ENCODE measurements around the gene UQCRC1. TPM values are rescaled to one million over a fixed set of nuclear protein-coding genes. Genes with fewer than 3 reads are reported as not detected.

The UQCRC1 gene
- total RNA-seq, 1 experiment from 2014 or later: 323 TPM

DNA sequence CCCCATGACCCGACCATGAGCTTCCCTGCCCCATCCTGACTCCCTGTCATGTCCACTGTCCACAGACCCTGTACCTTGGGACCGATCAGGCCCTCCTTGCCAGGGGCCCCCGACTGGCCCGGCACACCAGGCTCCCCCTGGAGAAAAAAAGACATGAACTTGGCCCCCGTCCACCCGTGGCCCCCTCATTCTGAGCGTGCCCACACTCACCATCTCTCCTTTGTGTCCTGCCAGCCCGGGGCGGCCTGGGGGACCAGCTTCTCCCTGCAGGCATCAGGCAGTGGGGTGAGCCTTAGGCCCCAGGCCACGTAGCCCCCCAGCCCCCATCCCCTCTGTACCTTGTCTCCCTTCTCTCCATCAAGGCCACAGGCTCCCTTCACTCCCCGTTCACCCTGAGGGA, 41.9 kb downstream of the UQCRC1 start:
- CTCF ChIA-PET: interaction anchor here (1.0 to 2.2 kb wide), 2 partner anchors 10 to 19 kb away, joined by 3 to 11 read pairs; partner anchors contain the start of gene PFKFB4
- Mint-ChIP-seq H3K27ac (no peak overlapping the region), H3K27me3 (ENCODE audit: low read depth) (no peaks in the 10 kb centered on the region)

DNA sequence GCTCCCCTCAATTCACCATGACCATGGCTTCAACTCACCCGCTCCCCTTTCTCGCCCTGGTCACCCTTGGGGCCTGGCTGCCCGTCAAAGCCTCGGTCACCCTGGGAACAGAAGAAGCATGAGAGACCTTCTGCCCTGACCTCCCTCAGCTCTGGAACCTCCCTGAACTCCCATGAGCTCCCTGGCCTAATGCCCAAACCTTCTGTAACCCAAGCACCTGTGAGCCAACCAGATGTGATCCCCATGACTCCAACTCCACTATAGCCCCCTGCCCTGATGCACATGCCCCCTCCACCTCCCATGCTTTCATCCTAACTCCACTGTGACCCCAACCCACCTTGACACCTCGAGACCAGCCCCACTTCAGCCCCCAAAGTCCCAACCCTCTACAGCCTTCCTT, 42.4 kb downstream of the UQCRC1 start:
- TF ChIP-seq CREB1 (CRISPR knock-in tag; IDR thresholded peaks at IDR 0.05) (no peak), NFYB (CRISPR knock-in tag; conservative IDR thresholded peaks at IDR 0.05; ENCODE audit: low read depth) (no peak), ZNF219 (CRISPR knock-in tag; IDR thresholded peaks at IDR 0.05; ENCODE audit: borderline replicate concordance) (no peak)
- TF ChIP-seq, protein P1, sequence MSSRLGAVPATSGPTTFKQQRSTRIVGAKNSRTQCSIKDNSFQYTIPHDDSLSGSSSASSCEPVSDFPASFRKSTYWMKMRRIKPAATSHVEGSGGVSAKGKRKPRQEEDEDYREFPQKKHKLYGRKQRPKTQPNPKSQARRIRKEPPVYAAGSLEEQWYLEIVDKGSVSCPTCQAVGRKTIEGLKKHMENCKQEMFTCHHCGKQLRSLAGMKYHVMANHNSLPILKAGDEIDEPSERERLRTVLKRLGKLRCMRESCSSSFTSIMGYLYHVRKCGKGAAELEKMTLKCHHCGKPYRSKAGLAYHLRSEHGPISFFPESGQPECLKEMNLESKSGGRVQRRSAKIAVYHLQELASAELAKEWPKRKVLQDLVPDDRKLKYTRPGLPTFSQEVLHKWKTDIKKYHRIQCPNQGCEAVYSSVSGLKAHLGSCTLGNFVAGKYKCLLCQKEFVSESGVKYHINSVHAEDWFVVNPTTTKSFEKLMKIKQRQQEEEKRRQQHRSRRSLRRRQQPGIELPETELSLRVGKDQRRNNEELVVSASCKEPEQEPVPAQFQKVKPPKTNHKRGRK (CRISPR knock-in tag; IDR thresholded peaks at IDR 0.05; ENCODE audit: borderline replicate concordance): no peak
- H3K27ac Mint-ChIP-seq: peak overlapping the region; percentile 75; the same call in 1 of the 2 replicates
- ChIA-PET CTCF (interaction anchor here (1.0 to 2.2 kb wide), 2 partner anchors 10 to 18 kb away, joined by 3 to 11 read pairs; partner anchors contain the start of gene PFKFB4), POLR2A (interaction anchor here (0.6 kb wide), 1 partner anchor 22 kb away, joined by 4 read pairs; no protein-coding TSS in a partner anchor)
- DNase-seq (ENCODE audit: low spot score) (no peak), ATAC-seq (no peak)
- H3K9me3 Mint-ChIP-seq: no peaks in the 10 kb centered on the region
- H3K27me3 Mint-ChIP-seq (ENCODE audit: low read depth): no peaks in the 10 kb centered on the region
- H3K36me3 Mint-ChIP-seq: no peaks in the 10 kb centered on the region
- H3K4me3 Mint-ChIP-seq: no peak overlapping the region
- H3K4me1 Mint-ChIP-seq: peaks cover 14% of the 10 kb centered on the region

More for the DNA sequence above, 41.9 kb downstream of the UQCRC1 start:
- H3K4me3 Mint-ChIP-seq: no peak overlapping the region
- H3K4me1 Mint-ChIP-seq: peaks cover 14% of the 10 kb centered on the region
- TF ChIP-seq ZNF263 (CRISPR knock-in tag; IDR thresholded peaks at IDR 0.05; ENCODE audit: low read depth): no peak
- no peak for TF ChIP-seq TEAD4 (CRISPR knock-in tag; IDR thresholded peaks at IDR 0.05)
- no peak for TF ChIP-seq NR3C1 (CRISPR knock-in tag; conservative IDR thresholded peaks at IDR 0.05; ENCODE audit: low read depth)
- TF ChIP-seq PRRX2 (CRISPR knock-in tag; IDR thresholded peaks at IDR 0.05): no peak
- no peak for TF ChIP-seq CREM (CRISPR knock-in tag; IDR thresholded peaks at IDR 0.05)
- TF ChIP-seq, protein P2, sequence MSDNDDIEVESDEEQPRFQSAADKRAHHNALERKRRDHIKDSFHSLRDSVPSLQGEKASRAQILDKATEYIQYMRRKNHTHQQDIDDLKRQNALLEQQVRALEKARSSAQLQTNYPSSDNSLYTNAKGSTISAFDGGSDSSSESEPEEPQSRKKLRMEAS (CRISPR knock-in tag; IDR thresholded peaks at IDR 0.05): no peak
- TF ChIP-seq IRF2 (CRISPR knock-in tag; IDR thresholded peaks at IDR 0.05; ENCODE audit: borderline replicate concordance, low read depth): no peak
- TF ChIP-seq, protein P3, sequence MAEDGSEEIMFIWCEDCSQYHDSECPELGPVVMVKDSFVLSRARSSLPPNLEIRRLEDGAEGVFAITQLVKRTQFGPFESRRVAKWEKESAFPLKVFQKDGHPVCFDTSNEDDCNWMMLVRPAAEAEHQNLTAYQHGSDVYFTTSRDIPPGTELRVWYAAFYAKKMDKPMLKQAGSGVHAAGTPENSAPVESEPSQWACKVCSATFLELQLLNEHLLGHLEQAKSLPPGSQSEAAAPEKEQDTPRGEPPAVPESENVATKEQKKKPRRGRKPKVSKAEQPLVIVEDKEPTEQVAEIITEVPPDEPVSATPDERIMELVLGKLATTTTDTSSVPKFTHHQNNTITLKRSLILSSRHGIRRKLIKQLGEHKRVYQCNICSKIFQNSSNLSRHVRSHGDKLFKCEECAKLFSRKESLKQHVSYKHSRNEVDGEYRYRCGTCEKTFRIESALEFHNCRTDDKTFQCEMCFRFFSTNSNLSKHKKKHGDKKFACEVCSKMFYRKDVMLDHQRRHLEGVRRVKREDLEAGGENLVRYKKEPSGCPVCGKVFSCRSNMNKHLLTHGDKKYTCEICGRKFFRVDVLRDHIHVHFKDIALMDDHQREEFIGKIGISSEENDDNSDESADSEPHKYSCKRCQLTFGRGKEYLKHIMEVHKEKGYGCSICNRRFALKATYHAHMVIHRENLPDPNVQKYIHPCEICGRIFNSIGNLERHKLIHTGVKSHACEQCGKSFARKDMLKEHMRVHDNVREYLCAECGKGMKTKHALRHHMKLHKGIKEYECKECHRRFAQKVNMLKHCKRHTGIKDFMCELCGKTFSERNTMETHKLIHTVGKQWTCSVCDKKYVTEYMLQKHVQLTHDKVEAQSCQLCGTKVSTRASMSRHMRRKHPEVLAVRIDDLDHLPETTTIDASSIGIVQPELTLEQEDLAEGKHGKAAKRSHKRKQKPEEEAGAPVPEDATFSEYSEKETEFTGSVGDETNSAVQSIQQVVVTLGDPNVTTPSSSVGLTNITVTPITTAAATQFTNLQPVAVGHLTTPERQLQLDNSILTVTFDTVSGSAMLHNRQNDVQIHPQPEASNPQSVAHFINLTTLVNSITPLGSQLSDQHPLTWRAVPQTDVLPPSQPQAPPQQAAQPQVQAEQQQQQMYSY (CRISPR knock-in tag; IDR thresholded peaks at IDR 0.05): no peak
- no peak for TF ChIP-seq SMAD4 (CRISPR knock-in tag; IDR thresholded peaks at IDR 0.05)
- no peak for TF ChIP-seq EMX1 (CRISPR knock-in tag; IDR thresholded peaks at IDR 0.05)
- H3K9me3 Mint-ChIP-seq: no peaks in the 10 kb centered on the region
- no peaks in the 10 kb centered on the region for H3K36me3 Mint-ChIP-seq
- no peak for DNase-seq (ENCODE audit: low spot score)
- POLR2A ChIA-PET: interaction anchor here (0.6 kb wide), 1 partner anchor 21 kb away, joined by 4 read pairs; no protein-coding TSS in a partner anchor
- no peak for ATAC-seq

DNA sequence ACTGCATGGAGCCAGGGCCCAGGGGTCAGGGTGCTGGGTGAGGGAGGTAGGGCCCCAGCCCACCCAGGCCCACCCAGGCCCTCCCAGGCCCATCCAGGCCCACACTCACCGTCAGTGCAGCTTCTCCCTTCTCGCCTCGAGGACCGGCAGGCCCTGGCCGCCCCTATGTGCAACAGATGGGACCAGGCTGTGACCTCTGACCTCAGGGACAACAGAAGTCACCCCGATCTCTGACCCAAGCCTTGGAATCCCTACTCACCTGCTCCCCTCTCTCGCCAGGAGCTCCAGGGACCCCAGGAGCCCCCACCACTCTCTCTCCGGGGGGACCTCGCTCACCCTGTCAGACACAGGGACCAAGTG, 43.1 kb downstream of the UQCRC1 start:
- Mint-ChIP-seq H3K4me3 (no peak overlapping the region), H3K27ac (no peak overlapping the region), H3K27me3 (ENCODE audit: low read depth) (no peaks in the 10 kb centered on the region), H3K36me3 (no peaks in the 10 kb centered on the region), H3K4me1 (peaks cover 14% of the 10 kb centered on the region), H3K9me3 (no peaks in the 10 kb centered on the region)
- POLR2A ChIA-PET: no interaction called here
- ATAC-seq (no peak), DNase-seq (ENCODE audit: low spot score) (no peak)
- CTCF ChIA-PET: interaction anchor here (1.0 to 2.2 kb wide), 2 partner anchors 9 to 17 kb away, joined by 3 to 11 read pairs; partner anchors contain the start of gene PFKFB4
- TF ChIP-seq MXD4 (CRISPR knock-in tag; IDR thresholded peaks at IDR 0.05; ENCODE audit: borderline replicate concordance) (no peak), ATF1 (CRISPR knock-in tag; IDR thresholded peaks at IDR 0.05) (no peak), FOXP1 (CRISPR knock-in tag; IDR thresholded peaks at IDR 0.05; ENCODE audit: borderline replicate concordance) (no peak), GABPB1 (CRISPR knock-in tag; IDR thresholded peaks at IDR 0.05) (no peak)
- TF ChIP-seq, protein P4, sequence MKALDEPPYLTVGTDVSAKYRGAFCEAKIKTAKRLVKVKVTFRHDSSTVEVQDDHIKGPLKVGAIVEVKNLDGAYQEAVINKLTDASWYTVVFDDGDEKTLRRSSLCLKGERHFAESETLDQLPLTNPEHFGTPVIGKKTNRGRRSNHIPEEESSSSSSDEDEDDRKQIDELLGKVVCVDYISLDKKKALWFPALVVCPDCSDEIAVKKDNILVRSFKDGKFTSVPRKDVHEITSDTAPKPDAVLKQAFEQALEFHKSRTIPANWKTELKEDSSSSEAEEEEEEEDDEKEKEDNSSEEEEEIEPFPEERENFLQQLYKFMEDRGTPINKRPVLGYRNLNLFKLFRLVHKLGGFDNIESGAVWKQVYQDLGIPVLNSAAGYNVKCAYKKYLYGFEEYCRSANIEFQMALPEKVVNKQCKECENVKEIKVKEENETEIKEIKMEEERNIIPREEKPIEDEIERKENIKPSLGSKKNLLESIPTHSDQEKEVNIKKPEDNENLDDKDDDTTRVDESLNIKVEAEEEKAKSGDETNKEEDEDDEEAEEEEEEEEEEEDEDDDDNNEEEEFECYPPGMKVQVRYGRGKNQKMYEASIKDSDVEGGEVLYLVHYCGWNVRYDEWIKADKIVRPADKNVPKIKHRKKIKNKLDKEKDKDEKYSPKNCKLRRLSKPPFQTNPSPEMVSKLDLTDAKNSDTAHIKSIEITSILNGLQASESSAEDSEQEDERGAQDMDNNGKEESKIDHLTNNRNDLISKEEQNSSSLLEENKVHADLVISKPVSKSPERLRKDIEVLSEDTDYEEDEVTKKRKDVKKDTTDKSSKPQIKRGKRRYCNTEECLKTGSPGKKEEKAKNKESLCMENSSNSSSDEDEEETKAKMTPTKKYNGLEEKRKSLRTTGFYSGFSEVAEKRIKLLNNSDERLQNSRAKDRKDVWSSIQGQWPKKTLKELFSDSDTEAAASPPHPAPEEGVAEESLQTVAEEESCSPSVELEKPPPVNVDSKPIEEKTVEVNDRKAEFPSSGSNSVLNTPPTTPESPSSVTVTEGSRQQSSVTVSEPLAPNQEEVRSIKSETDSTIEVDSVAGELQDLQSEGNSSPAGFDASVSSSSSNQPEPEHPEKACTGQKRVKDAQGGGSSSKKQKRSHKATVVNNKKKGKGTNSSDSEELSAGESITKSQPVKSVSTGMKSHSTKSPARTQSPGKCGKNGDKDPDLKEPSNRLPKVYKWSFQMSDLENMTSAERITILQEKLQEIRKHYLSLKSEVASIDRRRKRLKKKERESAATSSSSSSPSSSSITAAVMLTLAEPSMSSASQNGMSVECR (CRISPR knock-in tag; IDR thresholded peaks at IDR 0.05; ENCODE audit: borderline replicate concordance): no peak
- TF ChIP-seq, protein P5, sequence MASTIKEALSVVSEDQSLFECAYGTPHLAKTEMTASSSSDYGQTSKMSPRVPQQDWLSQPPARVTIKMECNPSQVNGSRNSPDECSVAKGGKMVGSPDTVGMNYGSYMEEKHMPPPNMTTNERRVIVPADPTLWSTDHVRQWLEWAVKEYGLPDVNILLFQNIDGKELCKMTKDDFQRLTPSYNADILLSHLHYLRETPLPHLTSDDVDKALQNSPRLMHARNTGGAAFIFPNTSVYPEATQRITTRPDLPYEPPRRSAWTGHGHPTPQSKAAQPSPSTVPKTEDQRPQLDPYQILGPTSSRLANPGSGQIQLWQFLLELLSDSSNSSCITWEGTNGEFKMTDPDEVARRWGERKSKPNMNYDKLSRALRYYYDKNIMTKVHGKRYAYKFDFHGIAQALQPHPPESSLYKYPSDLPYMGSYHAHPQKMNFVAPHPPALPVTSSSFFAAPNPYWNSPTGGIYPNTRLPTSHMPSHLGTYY (CRISPR knock-in tag; IDR thresholded peaks at IDR 0.05): no peak
- TF ChIP-seq, protein P6, sequence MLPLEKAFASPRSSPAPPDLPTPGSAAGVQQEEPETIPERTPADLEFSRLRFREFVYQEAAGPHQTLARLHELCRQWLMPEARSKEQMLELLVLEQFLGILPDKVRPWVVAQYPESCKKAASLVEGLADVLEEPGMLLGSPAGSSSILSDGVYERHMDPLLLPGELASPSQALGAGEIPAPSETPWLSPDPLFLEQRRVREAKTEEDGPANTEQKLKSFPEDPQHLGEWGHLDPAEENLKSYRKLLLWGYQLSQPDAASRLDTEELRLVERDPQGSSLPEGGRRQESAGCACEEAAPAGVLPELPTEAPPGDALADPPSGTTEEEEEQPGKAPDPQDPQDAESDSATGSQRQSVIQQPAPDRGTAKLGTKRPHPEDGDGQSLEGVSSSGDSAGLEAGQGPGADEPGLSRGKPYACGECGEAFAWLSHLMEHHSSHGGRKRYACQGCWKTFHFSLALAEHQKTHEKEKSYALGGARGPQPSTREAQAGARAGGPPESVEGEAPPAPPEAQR (CRISPR knock-in tag; IDR thresholded peaks at IDR 0.05): no peak

All from WTC11 (cell line).